Activated T-helper 1 cell treated with Interleukin-2 at 50 U/mL for 16 hours (primary cell): ENCODE measurements around the gene CYB5RL.

Experiments
- DNase-seq: peaks from one replicate; pipeline ENCODE4 v3.0.0-alpha.2; 2020; ENCODE audit warnings: low read depth

CYB5RL gene

DNA sequence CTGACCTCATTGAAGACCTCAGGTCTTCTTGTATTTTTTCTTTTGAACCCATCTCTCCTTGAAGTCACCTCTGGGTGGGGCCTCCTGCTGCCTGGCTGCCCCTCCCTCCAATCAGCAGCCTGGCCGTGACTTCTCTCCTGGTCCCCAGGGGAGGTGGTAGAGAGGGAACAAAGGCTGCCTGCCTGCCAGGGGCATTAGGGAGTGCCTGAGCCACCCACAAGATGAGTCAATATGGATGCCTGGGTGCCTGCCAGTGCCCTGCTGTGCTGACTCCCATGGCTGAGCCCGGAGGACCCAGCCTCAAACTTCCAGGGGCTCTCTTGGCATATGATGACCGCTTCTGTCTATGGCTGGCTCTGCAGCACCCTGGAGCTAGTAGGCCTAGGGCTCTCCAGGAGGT is 41.8 kb downstream of the CYB5RL start:
- DNase-seq: no peak

DNA sequence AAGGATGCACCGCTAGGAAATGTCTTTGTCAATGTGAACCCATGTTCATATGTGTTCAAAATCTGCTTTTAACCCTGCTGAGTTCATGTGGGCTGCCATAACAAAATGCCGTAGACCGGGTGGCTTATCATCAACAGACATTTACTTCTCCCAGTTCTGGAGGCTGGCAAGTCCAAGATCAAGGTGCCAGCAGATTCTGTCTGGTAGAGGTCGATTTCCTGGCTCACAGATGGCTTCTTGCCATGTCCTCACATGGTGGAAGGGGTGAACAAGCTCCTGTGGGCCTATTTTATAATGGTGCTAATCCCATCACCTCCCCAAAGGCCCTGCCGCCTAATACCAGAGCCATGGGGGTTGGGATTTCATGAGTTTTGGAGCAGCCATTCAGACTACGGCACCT is 42.4 kb downstream of the CYB5RL start:
- DNase-seq: no peak

DNA sequence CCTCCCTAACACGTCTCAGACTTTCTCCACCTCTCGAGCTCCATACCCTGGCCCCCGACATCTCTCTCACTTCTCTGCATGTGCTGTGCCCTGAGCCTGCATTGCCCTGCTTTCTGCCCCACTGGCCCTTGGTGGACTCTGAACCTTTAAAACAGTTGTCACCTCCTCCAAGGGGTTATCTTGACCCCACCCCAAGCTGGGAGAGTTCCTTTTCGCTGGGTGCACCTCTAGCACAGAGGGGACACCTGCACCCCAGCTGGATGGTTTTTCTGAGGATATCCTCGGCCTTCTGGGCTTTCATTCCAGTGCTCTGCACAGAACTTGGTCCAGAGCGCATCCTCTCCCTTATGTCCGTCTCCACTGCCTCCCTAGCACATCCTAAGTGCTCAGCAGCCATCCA is 42.8 kb downstream of the CYB5RL start:
- no peak for DNase-seq

DNA sequence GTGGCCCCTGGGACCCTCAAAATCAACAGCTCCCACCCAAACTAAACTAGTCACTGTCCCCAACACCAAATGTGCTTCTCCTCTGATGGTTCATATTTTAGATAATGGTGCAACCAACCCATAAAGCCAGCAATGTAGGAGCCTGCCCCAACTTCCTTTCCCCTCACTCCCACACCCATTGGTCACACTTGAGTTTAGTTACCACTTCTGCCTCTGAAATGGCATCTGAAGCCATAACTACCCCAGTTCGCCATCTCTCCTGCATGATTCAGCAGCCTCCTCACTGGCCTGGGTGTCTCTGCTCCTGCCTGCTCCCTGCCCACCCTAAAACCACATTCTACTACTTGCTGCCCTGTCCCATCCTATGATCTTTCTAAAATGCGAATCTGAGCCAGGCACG is 43.6 kb downstream of the CYB5RL start:
- DNase-seq: no peak

DNA sequence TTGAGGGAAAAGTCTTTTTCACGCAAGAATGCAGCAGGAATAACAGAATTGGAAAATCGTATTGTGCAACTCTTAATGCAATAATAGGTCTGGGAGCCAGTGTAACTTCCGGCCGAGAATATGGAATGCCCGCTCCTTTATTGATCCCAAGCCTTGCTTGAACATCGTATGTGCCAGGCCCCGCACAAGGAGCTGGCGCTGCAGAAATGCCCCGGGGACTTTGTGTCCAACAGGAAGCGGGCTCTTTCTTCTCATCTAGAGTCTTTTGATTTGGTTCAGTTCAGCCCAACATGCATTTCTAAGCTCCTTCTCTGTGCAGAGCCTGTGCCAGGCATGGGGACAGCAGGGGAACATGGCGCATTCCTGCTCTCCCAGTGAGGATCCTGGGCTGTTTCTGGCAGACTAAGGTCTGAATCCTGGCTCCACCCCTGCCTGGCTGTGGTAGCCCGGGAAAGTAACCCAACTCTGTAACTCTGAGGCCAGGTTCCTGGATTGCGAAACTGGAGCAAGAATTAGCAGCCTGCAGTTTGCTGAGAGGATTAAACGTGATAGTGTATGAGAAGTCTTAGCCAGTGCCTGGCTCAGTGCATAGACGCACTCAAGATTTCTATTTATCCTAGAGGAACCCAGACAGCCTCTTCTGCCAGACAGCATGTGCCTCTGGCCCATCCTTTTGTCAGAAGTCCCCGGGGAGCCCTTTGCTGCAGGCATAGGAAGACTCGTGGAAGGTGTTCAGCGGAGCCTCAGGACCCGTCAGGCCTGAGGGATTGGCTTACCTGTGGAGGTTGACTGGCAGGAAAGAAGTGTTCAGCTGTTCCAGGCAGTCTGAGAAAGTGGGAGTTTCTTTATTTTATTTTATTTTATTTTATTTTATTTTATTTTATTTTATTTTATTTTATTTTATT is 46.0 kb downstream of the CYB5RL start:
- DNase-seq: no peak

DNA sequence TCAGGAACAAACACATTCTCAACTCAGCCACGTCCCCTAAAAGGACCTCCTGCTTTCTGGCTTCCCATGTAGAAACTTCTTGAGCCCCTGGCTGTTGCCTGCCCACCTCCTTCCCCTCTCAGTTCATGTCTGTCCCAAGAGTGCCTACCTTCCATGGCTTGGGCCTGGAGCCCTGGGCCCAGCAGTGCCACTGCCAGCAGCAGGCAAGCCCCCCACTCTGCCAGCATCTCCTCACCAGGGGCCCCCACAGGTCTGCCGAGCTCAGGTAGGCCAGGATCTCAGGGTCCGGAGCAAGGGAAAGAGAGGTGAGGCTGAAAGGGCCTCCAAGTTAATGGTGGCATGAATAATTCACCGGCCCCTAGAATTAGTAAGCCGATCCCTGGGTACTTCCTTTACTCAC is 47.1 kb downstream of the CYB5RL start, which contains the start of gene CDCP2:
Gene CDCP2 (minus strand): TSS at position 305 of the 400 bp plus-strand sequence. CDS start 78 bp downstream, at position 227.
- DNase-seq: no peak

DNA sequence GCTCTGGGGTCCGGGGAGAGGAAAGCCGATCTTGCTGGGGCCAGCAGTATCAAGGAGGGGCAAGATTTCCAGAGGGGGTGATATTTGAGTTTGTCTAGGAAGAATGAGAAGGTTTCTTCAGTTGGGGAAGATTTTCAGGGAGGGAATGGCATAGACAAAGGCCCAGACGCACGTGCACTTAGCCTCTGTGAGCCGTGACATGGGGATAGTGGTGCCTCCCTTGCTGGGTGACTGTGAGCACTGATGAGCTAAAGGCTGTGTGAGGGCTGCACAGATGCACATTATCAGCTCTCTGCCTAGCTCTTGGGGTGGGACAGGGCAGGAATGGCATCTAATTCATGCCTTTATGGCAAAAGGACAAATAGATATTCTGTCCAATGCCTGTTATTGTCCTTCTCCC is 48.8 kb downstream of the CYB5RL start:
- DNase-seq: no peak
